ENCODE data around the gene MAP7. TPM values are rescaled to one million over a fixed set of nuclear protein-coding genes. Genes with fewer than 3 reads are reported as not detected.

The MAP7 gene
- total RNA-seq, 6 experiments from 2014 or later: 0.14 to 0.65 (median 0.51) TPM

GRCh38 chr6:136337121-136337520 lies 213.1 kb downstream of the MAP7 start:
- no peak for DNase-seq
- TF ChIP-seq, protein P1, sequence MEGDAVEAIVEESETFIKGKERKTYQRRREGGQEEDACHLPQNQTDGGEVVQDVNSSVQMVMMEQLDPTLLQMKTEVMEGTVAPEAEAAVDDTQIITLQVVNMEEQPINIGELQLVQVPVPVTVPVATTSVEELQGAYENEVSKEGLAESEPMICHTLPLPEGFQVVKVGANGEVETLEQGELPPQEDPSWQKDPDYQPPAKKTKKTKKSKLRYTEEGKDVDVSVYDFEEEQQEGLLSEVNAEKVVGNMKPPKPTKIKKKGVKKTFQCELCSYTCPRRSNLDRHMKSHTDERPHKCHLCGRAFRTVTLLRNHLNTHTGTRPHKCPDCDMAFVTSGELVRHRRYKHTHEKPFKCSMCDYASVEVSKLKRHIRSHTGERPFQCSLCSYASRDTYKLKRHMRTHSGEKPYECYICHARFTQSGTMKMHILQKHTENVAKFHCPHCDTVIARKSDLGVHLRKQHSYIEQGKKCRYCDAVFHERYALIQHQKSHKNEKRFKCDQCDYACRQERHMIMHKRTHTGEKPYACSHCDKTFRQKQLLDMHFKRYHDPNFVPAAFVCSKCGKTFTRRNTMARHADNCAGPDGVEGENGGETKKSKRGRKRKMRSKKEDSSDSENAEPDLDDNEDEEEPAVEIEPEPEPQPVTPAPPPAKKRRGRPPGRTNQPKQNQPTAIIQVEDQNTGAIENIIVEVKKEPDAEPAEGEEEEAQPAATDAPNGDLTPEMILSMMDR (IDR thresholded peaks at IDR 0.05): no peak
- no peak overlapping the region for H3K4me3 Mint-ChIP-seq
- H3K9me3 Mint-ChIP-seq: no peaks in the 10 kb centered on the region
- no peaks in the 10 kb centered on the region for H3K4me1 Mint-ChIP-seq (ENCODE audit: low read depth)
- H3K27ac Mint-ChIP-seq: no peak overlapping the region
- H3K36me3 Mint-ChIP-seq (ENCODE audit: low read depth): no peaks in the 10 kb centered on the region
- H3K27me3 Mint-ChIP-seq (ENCODE audit: insufficient read depth): peaks cover 16% of the 10 kb centered on the region

DNA sequence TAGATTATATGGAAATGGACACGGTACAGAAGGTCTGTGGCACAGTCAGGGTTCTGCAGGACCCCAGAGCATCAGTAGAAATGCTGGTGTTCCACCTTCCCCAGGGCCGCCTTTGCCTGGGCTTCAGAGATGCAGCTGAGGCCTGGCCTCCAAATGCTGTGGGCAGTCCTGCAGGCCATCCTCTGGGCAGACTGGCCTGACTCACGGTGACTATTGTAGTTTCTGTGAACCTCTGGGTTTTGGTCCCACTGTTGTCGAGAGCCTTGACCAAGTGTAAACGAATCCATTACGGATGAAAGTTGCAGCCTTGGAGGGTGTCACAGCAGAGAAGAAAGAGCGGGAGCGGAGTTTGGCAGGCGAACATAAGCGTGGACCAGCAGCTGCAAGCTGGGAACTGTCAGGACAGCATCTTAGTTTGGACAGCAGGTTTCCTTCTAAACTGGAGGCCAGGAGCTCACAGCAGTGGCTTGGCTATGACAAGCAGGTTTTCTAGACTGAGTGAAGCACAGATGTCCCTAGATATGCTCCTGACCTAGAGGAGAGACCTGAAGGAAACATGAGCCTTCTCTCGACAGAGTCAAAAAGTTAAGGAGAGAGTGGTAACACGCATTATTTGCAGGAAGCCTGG lies 214.4 kb downstream of the MAP7 start:
- no peak overlapping the region for H3K4me3 Mint-ChIP-seq
- H3K27me3 Mint-ChIP-seq (ENCODE audit: insufficient read depth): peaks cover 12% of the 10 kb centered on the region

DNA sequence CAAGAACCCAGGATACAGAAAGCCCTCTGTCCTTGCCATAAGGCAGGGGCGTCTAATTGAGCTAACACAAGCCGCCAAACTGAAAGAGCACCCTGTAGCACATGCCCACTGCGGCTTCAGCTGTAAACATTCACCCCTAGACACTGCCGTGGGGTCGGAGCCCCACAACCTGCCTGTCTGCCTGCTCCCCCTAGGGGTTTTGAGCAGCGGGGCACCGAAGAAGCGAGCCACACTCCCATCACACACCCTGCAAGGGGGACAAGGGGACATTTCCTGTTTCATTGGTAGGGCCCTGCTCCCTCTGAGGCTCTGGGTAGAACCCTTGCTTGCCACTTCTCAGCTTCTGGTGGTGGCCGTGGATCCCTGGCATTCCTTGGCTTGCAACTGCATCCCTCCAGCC lies 215.4 kb downstream of the MAP7 start:
- Mint-ChIP-seq H3K4me1 (ENCODE audit: low read depth) (no peaks in the 10 kb centered on the region), H3K9me3 (no peaks in the 10 kb centered on the region), H3K36me3 (ENCODE audit: low read depth) (no peaks in the 10 kb centered on the region), H3K4me3 (no peak overlapping the region), H3K27ac (no peak overlapping the region), H3K27me3 (ENCODE audit: insufficient read depth) (peaks cover 12% of the 10 kb centered on the region)
- no peak for DNase-seq
- TF ChIP-seq, protein P1 (IDR thresholded peaks at IDR 0.05): no peak

More for the DNA sequence above, 214.4 kb downstream of the MAP7 start:
- Mint-ChIP-seq H3K9me3 (no peaks in the 10 kb centered on the region), H3K4me1 (ENCODE audit: low read depth) (no peaks in the 10 kb centered on the region), H3K36me3 (ENCODE audit: low read depth) (no peaks in the 10 kb centered on the region), H3K27ac (no peak overlapping the region)
- no peak for DNase-seq
- TF ChIP-seq, protein P1 (IDR thresholded peaks at IDR 0.05): no peak

- Mint-ChIP-seq H3K27me3 (ENCODE audit: insufficient read depth) (peaks cover 16% of the 10 kb centered on the region), H3K36me3 (ENCODE audit: low read depth) (no peaks in the 10 kb centered on the region), H3K27ac (no peak overlapping the region), H3K4me3 (no peak overlapping the region), H3K4me1 (ENCODE audit: low read depth) (no peaks in the 10 kb centered on the region), H3K9me3 (no peaks in the 10 kb centered on the region)
- no peak for DNase-seq
- TF ChIP-seq, protein P1 (IDR thresholded peaks at IDR 0.05): no peak
These were observed 215.8 kb downstream of the MAP7 start for GRCh38 chr6:136334465-136334846.

GRCh38 chr6:136333824-136334464 lies 216.3 kb downstream of the MAP7 start:
- TF ChIP-seq, protein P1 (IDR thresholded peaks at IDR 0.05): no peak
- Mint-ChIP-seq H3K4me1 (ENCODE audit: low read depth) (no peaks in the 10 kb centered on the region), H3K9me3 (no peaks in the 10 kb centered on the region), H3K27ac (no peak overlapping the region), H3K36me3 (ENCODE audit: low read depth) (no peaks in the 10 kb centered on the region), H3K4me3 (no peak overlapping the region), H3K27me3 (ENCODE audit: insufficient read depth) (peaks cover 16% of the 10 kb centered on the region)
- DNase-seq: no peak

Measured in HFFc6 (cell line).